CMK (cell line): ENCODE results near the gene MACROD2.

Experiments
- DNase-seq: peaks from one replicate; pipeline ENCODE4 v3.0.0-alpha.2; 2010; ENCODE audit warnings: low read depth

MACROD2 gene

DNA sequence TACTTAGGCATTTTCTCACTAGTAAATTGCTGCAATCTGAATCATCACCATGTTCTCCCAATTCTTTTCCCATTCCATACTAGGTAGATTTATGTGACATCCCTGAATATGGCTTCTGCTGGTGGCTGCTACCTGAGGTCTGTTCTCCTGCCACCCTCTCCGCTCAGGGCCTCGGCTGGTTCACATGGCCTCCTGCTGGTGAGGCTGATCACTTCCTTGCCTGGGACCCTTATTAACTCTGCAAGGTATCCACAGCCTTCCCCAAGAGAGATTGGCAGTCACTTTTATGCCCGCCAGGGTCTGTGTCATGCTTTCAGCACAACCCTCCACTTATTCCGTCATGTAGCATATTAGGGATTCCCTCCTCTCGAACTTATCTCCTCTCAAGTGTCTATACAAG lies 766.6 kb downstream of the MACROD2 start:
- DNase-seq: no peak

DNA sequence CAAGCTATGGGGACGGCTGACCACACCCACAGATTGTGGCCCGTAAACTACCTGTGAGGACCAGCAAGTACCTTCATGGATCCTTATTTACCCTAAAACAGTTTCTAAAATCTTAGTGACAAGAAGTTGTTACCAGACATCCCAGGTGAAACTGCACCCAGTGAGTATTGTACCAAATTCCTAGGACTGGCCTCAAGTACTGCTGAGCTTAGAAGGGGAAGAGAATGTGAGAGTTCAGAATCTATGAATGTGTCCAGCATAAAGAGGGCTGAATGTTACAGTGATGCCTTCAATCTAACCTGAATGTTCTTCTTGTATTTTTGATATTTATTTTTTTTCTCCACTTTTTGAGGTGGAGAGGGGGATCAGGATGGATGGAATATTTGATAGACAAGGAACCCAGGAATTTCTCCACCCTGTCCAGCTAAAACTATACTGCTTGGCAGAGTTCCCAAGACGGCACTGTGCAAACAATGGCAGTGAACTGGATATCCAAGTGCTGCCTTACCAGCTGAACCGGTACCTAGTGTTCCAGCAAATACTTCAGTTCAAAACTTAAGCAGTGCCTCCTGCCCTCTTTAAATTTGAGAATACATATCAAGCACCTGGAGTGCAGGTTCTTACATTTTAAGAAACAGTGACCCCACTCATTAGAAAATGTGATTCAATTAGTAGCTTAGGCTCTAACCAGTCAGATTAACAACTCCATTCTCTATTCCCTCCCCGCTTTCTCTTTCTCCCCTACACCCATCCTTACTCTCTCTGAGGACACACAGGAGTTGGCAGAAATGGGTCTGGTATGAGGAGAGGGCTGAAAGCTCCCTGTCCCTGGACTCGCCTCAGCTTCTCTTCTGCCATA lies 769.4 kb downstream of the MACROD2 start:
- no peak for DNase-seq

DNA sequence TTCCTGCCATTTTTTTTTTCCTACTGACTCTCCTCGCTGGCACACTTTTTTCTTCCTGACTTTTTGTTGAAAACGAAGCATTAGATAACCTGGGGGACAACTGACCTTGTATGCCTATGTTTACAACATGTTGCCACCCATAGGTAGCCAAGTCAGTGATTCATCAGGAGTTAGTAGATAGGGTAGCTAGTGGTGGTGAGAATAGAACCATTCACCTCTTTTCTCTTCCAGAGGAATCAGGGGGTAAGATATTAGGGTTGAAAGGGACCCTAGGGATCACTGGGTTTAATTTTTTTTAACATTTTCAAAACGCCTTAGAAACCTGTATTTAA lies 770.0 kb downstream of the MACROD2 start:
- DNase-seq: no peak

DNA sequence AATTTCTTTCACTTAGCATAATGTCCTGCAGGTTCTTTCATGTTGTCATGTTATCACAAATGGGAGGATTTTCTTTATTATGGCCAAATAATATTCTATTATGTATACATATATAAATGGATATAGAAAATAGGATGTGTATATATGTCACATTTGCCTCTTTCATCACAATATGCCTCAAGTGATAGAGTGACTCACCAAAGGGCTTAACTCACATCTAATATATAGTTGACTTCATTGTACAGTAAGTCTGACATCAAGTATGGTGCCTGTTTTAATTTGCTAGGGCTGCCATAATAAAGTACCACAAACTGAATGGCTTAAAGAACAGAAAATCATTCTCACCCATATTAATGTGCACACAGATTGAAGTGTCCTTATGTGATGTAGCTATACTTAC lies 778.2 kb downstream of the MACROD2 start:
- no peak for DNase-seq

DNA sequence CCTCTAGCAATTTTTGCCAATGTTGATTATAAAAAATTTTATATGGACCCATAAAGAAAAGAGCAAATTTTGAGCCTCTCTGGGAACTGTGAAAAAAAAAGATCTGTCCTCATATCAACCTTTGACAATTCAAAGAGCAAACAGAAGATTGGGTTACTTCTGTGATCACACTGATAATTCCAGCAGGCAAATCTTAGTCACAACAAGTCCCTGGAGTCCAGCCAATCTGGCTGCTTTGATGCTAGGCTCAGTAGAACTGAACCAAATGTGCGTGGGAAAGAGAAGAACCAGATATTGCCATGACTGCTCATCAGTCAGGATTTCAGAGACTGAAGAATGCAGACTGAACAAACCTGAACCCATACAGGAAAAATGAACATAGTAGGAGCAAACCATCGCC lies 780.5 kb downstream of the MACROD2 start:
- DNase-seq: no peak

DNA sequence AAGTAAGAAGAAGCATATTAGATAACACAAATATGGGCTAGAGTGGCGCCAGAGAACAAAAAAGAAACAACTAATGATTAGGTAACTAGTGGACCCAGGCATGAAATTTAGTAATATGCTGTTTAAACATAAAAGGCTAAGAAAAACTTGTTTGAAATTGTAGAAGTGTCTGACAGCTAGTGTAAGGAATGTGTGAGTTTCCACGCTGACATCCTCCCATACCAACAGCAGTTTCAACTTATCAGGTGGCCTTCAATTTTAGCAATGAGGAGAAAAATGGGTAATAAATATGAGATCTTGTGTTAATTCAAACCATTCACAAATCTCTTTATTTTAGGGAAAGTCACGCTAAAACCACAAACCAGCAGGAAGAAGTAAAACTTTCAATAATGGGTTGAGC lies 782.3 kb downstream of the MACROD2 start:
- no peak for DNase-seq

DNA sequence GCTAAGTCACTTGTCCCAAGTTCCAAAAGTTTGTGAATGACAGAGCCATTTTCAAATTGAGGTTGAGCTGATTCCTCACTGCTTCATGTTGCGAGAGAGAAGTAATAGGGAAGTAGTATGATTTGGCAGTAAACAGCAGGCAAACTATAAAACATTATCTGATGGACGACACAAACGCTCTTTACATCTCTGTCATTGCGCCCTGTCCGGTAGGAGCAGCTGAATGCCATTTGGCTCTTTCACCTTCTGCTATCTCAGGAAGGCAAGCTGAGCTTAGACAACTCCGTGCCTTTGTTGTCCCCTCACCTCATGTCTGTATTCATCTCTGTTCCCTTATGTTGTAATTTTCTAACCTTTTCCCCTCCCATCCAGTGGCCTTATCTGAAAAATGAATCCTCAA lies 782.8 kb downstream of the MACROD2 start:
- DNase-seq: no peak

DNA sequence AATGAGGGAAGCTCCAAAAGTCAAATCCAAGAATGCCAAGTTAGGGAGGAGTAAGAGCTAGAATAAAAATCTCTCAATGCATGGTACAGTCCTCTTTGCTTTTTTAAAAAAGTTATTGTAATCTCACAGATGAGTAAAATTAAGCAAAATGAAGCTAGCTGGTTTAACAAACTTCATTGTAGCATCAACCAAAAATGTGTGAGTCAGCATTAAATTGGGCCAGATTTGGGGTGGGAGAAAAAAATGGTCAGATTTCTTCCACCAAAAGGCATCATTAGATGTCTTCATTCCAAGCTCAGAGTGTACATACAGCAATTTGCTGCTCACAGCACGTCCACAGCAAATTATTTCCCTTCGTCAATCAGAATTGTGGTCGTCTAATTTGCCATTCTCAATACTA lies 783.6 kb downstream of the MACROD2 start:
- DNase-seq: no peak

DNA sequence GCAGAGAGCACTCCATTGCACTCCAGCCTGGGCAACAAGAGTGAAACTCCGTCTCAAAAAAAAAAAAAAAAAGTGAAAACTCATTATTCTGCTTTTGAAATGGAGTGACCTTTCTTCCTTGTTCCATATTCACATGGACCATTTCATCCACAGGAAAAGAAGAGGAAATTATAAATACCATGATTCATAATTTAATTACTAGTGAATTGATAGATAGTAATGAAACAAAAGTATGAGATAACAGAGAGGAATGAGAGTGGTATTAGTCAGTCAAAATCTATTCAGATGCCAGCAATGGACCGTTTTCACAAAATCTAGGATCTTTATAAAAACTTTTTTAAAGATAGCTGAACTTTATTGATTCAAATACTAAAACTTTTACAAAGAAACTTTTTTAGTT lies 785.2 kb downstream of the MACROD2 start:
- DNase-seq: no peak

DNA sequence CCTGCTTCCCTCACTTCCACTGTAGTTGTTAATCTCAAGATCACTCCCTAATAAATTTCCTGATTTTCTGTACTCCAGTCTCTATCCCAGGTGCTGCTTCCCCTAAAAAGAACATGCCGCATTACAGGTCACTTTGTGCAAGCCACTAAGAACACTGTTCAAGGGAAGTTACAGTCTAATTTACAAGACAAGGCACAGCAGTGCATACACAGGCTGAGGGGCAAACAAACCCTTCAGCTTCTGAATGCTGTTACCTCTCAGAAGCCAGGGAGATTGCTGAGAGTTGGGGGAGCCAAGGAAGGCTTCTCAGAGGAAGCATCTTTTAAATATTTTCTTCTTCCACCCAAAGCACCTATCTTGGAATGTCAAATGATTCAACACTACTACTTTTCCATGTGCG lies 787.4 kb downstream of the MACROD2 start:
- no peak for DNase-seq

DNA sequence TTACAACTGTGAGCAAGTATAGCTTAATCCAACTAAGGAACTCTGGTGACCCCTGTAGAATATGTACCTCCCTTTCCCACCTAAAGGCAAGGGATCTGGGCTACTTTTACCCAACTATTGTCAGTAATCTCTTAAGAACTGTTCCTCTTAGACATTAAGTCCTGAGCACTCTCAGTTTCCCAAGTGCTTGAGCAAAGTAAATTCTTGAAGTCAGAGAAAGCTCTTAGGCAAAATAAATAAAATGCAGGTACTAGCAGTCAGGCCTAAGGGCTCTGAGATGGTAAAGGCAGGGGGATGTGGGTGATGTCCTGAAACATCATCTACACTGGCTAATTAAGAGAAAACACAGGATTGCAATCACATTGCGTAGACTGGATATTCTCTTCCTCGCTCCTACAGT lies 788.5 kb downstream of the MACROD2 start:
- DNase-seq: no peak

DNA sequence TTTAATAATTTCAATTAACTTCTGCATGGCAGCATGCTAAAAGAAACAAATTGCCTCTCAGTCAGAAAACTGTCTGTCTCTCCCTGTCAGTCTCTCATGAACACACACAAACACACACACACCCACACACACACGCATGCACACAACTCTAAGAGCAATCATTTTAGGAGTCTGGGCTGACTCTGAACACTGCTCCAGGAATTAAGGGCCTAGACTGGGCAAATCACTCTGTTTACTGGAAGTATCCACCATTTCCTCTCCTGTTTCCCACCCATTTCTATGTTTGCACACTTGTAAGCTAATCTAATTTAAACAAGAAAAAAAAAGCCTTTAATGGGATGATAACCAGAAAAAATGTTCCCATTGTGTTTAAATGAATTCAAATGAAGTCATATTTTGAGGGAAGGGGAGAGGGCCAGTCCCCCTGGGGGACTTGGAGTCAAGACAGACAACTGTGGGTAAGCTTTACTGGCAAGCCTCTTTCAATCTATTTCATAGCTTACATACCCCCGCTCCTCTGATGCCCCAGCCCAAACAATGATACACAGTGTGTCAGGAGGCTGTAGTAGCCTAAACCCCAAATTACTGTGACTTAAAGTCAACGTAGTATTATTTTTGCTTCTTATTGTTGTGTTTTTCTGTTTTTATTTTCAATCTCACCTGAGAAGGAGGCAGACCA lies 789.9 kb downstream of the MACROD2 start:
- DNase-seq: no peak

DNA sequence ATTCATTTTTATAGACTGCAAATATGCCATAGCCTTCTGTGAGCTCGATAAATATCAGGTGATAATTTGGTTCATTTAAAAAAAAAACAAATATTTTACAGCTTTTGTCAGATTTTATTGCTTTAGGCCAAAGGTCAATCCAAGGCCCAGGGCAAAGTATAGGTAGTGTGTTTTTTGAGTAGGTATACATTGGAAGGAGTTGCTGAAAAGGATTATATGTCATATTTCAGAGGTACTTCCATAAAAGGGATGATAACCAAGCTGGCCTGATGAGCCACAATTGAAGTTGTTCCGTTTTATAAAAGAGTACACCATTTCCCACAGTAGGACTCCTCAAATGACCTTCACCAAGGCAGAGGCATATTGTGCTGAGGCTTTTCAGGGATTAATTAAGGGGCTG lies 794.9 kb downstream of the MACROD2 start:
- DNase-seq: no peak

DNA sequence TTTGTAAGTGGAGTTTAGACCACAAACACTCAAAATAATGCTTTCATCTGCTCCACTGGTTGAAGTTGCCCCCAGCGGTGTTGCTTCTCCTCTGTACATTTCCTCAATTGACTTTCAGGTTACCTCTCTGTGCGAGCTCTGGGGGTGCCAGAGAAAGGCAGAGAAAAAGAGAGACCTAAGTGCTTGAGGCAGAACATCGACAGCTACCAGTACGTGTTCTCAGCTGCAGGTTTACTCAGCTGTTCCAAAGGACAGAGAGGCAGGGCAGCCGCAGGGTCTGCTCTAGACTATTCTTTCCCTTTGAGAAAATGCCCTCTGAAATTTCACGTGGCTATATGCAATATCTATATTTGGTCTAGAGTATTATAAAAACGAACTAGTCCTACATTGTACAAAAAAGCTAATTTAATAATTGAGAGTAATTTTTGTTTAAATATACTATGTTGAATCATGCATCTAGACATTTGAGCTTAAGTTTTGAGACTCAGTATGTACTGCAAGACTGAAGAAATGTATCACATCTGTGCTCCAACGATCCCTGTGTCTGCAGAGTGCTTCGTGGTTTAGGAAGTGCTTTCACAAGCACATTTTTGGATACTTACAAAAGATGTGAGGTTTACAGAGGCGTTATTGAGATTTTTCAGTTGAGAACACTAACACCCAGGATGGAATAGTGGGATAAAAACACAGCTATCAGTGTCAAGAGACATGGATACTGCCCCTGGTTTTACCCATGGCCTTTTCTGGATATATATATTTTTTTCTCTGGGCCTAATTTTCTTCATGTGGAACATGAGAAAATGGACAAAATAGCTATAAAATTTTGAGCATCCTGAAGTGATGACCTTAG lies 795.7 kb downstream of the MACROD2 start:
- no peak for DNase-seq

DNA sequence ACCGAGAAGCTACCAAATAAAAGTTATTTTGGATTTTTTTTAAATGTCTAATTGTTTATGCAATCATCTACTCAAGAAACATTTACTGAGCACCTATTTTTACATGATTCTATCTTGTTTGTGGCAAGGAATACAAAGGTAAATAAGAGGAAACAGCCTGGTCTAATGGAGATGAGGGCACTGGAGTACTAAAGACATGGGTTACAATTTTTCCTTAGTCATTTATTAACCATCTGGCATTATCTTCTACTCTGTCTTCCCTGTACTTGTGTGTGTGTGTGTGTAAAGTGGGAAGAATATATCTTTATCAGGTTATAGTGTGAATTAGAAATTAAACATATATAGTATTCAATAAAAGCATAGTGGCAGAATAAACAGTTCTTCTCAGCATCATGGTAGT lies 797.6 kb downstream of the MACROD2 start:
- DNase-seq: no peak

DNA sequence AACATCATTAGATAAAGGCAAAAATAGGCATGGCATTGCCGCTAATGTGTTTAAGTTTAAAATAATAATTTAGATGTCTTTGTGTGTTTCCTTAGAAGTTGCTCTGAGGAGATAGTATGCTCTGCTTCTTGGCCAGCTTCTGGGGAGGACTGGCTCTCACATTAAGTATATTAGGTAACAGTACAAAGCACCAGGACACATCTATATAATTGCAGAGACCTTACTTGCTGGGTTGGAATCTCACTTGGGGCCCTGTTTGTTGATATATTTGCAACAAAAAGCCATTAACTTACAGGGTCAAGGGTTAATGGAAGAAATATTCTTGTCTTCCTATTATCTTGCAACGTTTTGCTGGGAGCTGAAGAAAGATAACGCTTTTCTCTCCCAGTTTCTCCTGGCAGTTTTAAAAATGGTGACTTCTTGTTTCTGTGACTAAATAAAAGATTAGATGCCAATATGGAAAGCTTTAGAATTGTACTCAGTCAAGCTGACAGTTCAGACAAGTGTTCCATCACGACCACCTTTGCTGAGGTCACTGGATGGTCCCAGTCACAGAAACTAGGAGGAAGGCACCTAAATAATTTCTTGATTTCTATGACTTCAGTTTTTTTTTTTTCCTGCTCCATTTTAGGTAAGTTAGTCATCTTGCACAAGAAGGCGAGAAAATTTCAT lies 804.4 kb downstream of the MACROD2 start:
- no peak for DNase-seq

DNA sequence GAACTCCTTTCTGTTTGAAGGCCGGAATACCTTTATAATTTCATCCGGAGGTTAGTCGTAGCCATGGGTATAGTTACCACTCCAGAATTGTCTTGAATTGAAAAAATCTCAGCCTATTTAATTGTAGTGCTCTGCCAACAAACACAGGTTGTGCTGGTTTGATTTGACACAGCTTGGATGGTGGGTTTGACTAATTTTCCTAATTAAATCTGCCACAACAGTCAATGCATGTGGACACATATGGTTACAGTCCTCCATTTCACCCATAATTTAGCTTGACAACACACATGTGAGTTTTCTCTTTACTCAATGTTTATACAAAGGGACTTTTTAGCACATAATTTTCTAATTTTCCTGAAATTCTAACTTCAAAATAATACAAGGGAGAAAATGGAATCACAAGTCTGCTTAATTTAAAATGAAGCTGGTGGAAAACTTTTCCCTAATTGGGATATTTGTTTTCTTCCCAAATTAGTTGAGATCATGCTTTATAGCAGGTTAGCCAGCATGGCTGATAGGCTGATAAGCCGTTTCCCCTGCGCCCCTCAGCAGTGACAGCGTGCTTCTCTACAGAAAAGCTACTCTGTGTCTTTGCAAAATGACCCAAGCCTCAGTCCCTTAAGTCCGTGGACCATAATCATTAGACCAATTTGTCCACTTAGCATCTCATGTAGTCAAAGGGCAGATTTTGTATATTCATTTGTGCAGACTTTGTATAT lies 805.5 kb downstream of the MACROD2 start:
- DNase-seq: no peak

DNA sequence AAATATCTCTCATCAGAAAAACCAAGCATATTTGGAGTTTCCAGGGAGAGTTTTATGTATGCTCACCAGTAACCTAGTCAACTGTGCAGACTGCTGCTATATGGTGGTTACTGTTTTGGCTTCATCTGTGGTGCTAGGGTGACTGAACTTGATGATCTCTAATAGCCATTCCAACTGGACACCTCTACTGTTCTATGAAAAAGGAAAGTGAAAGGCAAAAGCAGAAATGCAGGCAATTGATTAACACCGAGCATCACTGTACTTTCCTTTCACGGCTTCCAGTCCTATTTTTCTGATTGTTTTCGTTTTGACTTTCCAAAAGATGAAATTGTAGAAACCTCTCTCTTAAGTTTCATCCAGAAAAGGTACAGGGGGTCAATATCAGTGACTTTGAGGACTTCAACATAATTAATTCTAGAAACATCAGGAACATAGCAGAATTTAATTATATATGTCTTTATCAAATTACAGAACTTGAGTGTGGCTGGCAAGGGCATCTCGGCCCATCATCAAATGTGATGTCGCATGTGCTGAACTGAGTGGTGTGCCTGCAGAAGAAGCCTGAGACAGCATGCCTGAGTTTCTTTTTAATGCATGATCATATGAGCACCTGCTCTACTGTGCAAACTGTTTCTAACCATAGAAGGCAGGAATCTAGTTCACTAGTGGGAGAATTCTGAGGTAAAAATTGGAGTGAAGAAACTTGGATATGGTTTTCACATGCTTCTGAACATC lies 806.4 kb downstream of the MACROD2 start:
- DNase-seq: no peak

DNA sequence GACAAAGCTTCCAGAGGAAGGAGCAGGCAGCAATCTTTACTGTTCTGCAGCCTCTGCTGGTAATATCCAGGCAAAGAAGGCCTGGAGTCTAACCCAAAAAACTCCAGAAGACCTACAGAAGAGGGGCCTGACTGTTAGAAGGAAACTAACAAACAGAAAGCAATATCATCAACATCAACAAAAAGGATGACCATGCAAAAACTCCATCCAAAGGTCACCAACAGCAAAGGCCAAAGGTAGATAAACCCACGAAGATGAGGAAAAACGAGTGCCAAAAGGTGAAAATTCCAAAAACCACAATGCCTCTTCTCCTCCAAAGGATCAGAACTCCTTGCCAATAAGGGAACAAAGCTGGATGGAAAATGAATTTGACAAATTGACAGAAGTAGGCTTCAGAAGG lies 811.9 kb downstream of the MACROD2 start:
- DNase-seq: no peak

DNA sequence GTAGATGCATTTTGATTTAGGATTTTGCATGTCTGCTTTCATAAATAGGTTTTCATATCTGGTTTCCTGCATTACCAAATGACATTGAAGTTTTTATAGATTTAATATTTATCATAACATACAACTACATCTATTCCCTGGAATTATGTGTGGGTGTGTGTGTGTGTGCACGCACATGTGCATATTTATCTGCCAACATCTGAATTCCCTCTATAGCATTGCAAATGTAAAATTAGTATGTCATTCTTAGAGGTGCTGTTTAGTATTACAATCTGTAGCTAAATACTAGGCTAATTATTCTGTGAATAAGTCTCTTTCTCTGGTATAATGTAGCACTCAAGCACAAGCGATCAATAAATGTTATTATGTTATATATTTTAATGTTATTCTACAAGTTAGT lies 820.0 kb downstream of the MACROD2 start:
- no peak for DNase-seq

DNA sequence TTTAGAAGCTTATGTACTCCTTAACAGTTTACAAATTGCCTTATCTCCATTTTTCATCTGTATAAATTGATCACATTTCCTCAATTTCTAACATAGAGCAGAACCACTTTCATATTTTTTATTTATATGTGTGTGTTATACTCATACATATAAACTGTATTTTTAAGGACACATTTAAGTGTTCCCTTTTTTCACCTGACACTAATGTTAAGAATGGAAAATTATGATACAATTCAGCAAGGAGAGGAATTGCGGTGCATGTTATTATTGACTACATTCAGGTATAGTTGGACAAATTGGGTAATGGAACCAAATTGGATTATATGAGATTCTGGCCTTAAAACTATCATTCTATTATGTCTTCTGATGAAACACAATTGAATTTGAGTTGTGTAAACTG lies 821.2 kb downstream of the MACROD2 start:
- no peak for DNase-seq
